ENCODE measurements around the gene PTX4. TPM values are rescaled to one million over a fixed set of nuclear protein-coding genes. Genes with fewer than 3 reads are reported as not detected.

Gene PTX4
- polyA plus RNA-seq, 3 donors = 0.19 TPM; not detected in 2

GRCh38 chr16:1450218-1450617 lies 38.5 kb downstream of the PTX4 start:
- Mint-ChIP-seq H3K36me3 (peaks cover 62 to 82% of the 10 kb centered on the region in 2 donors), H3K27ac (peak overlapping the region in 2 of 7 donors; percentile 19 to 33), H3K9me3 (no peaks in the 10 kb centered on the region), H3K4me3 (no peak overlapping the region), H3K27me3 (ENCODE audit: low read depth in 3 of 3) (peaks cover 0 to 1% (median 0%) of the 10 kb centered on the region in 3 donors), H3K4me1 (no peaks in the 10 kb centered on the region)
- DNase-seq = no peak
- Histone ChIP-seq H3K4me1 (ENCODE audit: control insufficient read depth in 1 of 2, insufficient read depth in 2 of 2, low read length in 2 of 2) (no peaks in the 10 kb centered on the region), H4K20me1 (ENCODE audit: insufficient read depth, low read length) (peaks cover 39% of the 10 kb centered on the region), H3K9me3 (replicated peaks in 1 of 2; ENCODE audit: control insufficient read depth in 1 of 2, insufficient read depth in 1 of 2, low read length in 2 of 2) (no peaks in the 10 kb centered on the region), H2AFZ (ENCODE audit: insufficient read depth, low read depth, low read length, poor library complexity, severe bottlenecking) (no peak overlapping the region), H3K27ac (ENCODE audit: low read depth in 1 of 2, low read length in 2 of 2) (no peak overlapping the region), H3K4me3 (replicated peaks in 1 of 3; ENCODE audit: low read depth in 2 of 3, low read length in 3 of 3) (no peak overlapping the region), H3K4me2 (replicated peaks; ENCODE audit: extremely low read depth, low read length, poor library complexity, severe bottlenecking) (no peak overlapping the region), H3K79me2 (ENCODE audit: insufficient read depth, low read length) (no peaks in the 10 kb centered on the region), H3K36me3 (replicated peaks in 1 of 2; ENCODE audit: control insufficient read depth in 1 of 2, insufficient read depth in 2 of 2, low read length in 2 of 2) (peaks cover 96% of the 10 kb centered on the region in 2 donors), H3K9ac (ENCODE audit: insufficient read depth, low read length, poor library complexity, severe bottlenecking) (no peak overlapping the region), H3K27me3 (ENCODE audit: control insufficient read depth in 2 of 2, insufficient read depth in 2 of 2, low read length in 2 of 2) (no peaks in the 10 kb centered on the region)
- WGBS (ENCODE audit: insufficient coverage) = 95% methylated on average over 25 of the region's 29 CpGs
- intact Hi-C loops (cut with micrococcal nuclease) = loop anchor here in 1 of 2 donors (10.0 kb wide), 1 partner anchor 55 kb away; no protein-coding TSS in a partner anchor
- no peak for TF ChIP-seq CTCF (IDR thresholded peaks at IDR 0.05)

- Histone ChIP-seq H2AFZ (ENCODE audit: insufficient read depth, low read depth, low read length, poor library complexity, severe bottlenecking) (no peak overlapping the region), H3K4me2 (replicated peaks; ENCODE audit: extremely low read depth, low read length, poor library complexity, severe bottlenecking) (no peak overlapping the region), H4K20me1 (ENCODE audit: insufficient read depth, low read length) (peaks cover 37% of the 10 kb centered on the region), H3K79me2 (ENCODE audit: insufficient read depth, low read length) (no peaks in the 10 kb centered on the region), H3K4me1 (ENCODE audit: control insufficient read depth in 1 of 2, insufficient read depth in 2 of 2, low read length in 2 of 2) (no peaks in the 10 kb centered on the region), H3K27me3 (ENCODE audit: control insufficient read depth in 2 of 2, insufficient read depth in 2 of 2, low read length in 2 of 2) (no peaks in the 10 kb centered on the region), H3K4me3 (replicated peaks in 1 of 3; ENCODE audit: low read depth in 2 of 3, low read length in 3 of 3) (no peak overlapping the region), H3K27ac (ENCODE audit: low read depth in 1 of 2, low read length in 2 of 2) (no peak overlapping the region), H3K36me3 (replicated peaks in 1 of 2; ENCODE audit: control insufficient read depth in 1 of 2, insufficient read depth in 2 of 2, low read length in 2 of 2) (peaks cover 87% of the 10 kb centered on the region in 2 donors), H3K9me3 (replicated peaks in 1 of 2; ENCODE audit: control insufficient read depth in 1 of 2, insufficient read depth in 1 of 2, low read length in 2 of 2) (no peaks in the 10 kb centered on the region), H3K9ac (ENCODE audit: insufficient read depth, low read length, poor library complexity, severe bottlenecking) (no peak overlapping the region)
- Mint-ChIP-seq H3K27ac (no peak overlapping the region), H3K27me3 (ENCODE audit: low read depth in 3 of 3) (peaks cover 0 to 1% (median 0%) of the 10 kb centered on the region in 3 donors), H3K36me3 (peaks cover 58 to 76% of the 10 kb centered on the region in 2 donors), H3K4me3 (no peak overlapping the region), H3K4me1 (no peaks in the 10 kb centered on the region), H3K9me3 (no peaks in the 10 kb centered on the region)
- 99% methylated on average over 21 of the region's 25 CpGs for WGBS (ENCODE audit: insufficient coverage)
- no peak for TF ChIP-seq CTCF (IDR thresholded peaks at IDR 0.05)
- intact Hi-C loops (cut with micrococcal nuclease) = no loop called here
- DNase-seq = no peak
Measured at GRCh38 chr16:1449201-1449788, 39.4 kb downstream of the PTX4 start.

Measured in CD14-positive monocyte (primary cell).